ENCODE results near the gene F7.

DNA sequence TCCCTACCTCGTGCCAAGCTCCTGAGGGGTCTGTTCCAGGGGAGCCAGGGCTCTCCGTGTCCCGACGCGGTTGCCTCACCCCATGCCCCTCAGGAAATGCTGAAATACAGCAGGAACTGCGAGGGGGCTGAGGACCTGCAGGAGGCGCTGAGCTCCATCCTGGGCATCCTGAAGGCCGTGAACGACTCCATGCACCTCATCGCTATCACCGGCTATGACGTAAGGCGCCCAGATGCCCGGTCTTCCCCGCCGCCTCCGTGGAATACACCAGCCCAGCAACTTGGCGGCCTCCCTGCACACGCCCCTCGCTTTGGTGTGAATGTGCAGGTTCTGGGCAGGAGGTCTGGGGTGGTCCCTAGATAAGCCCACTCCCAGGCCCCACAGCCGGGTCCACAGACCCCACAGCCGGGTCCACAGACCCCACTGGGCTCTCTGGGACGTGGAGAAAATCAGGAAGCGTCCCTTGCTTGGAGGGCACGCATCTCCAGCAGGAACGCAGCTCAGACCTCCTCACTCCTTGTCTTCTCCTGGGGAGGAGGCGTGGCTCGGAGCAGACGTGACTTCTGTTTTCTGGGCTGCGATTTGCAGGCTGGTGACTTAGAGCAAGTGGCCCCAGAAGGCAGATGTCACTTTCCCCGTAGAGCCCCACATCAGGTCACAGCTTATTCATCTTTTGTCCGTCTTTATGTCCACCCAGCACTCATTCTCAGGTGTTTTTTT, 19.4 kb upstream of the F7 start:
- TF ChIP-seq, protein P1, sequence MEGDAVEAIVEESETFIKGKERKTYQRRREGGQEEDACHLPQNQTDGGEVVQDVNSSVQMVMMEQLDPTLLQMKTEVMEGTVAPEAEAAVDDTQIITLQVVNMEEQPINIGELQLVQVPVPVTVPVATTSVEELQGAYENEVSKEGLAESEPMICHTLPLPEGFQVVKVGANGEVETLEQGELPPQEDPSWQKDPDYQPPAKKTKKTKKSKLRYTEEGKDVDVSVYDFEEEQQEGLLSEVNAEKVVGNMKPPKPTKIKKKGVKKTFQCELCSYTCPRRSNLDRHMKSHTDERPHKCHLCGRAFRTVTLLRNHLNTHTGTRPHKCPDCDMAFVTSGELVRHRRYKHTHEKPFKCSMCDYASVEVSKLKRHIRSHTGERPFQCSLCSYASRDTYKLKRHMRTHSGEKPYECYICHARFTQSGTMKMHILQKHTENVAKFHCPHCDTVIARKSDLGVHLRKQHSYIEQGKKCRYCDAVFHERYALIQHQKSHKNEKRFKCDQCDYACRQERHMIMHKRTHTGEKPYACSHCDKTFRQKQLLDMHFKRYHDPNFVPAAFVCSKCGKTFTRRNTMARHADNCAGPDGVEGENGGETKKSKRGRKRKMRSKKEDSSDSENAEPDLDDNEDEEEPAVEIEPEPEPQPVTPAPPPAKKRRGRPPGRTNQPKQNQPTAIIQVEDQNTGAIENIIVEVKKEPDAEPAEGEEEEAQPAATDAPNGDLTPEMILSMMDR (IDR thresholded peaks at IDR 0.05), result no peak
- no peak for TF ChIP-seq EZH2 (IDR thresholded peaks at IDR 0.05; ENCODE audit: borderline replicate concordance, insufficient read depth, low read depth, low read length, poor library complexity, severe bottlenecking)

Data from B cell (primary cell).